Astrocyte (in vitro differentiated cells and primary cell): ENCODE results near the gene FZD10.

Source experiments
- CTCF ChIP-seq: IDR thresholded peaks from 2 replicates; pipeline ENCODE4 v1.5.1; 2011; ENCODE audit warnings: low read depth, mild to moderate bottlenecking, inconsistent platforms, low read length, moderate library complexity; ENCODE audit not compliant: insufficient read depth
- EZH2 ChIP-seq: IDR thresholded peaks from 2 replicates; pipeline ENCODE4 v1.6.1; 2012; ENCODE audit warnings: mild to moderate bottlenecking, low read length, inconsistent platforms; ENCODE audit not compliant: insufficient read depth

- TF ChIP-seq CTCF (no peak), EZH2 (no peak)
These were observed 23.5 kb downstream of the FZD10 start for GRCh38 chr12:130185455-130186391.
